ENCODE results near the gene MME.
"Not testable (repeated sequence)": the region's sequence is repeated elsewhere in the genome, so short reads cannot be mapped to it uniquely, and the experiment has no call there.

DNA sequence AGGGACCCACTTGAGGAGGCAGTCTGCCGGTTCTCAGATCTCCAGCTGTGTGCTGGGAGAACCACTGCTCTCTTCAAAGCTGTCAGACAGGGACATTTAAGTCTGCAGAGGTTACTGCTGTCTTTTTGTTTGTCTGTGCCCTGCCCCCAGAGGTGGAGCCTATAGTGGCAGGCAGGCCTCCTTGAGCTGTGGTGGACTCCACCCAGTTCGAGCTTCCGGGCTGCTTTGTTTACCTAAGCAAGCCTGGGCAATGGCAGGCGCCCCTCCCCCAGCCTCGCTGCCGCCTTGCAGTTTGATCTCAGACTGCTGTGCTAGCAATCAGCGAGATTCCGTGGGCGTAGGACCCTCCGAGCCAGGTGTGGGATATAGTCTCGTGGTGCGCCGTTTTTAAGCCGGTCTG lies 44.6 kb downstream of the MME start:
- TF ChIP-seq ZFX (IDR thresholded peaks at IDR 0.05); CTCF (conservative IDR thresholded peaks at IDR 0.05): not testable (repeated sequence)

Data from C4-2B (cell line).